ENCODE measurements around the gene SLC35E4. TPM values are rescaled to one million over a fixed set of nuclear protein-coding genes. Genes with fewer than 3 reads are reported as not detected.

Gene SLC35E4
- total and polyA plus RNA-seq, 9 of the 15 experiments (the other 6 are each of a cell fraction or from before 2014, with no cell fraction given): 0.06 to 2.3 (median 0.86) TPM; not detected in 1

GRCh38 chr22:30609260-30610185 is 26.1 kb upstream of the SLC35E4 start (continued):
- TF ChIP-seq, protein P1, sequence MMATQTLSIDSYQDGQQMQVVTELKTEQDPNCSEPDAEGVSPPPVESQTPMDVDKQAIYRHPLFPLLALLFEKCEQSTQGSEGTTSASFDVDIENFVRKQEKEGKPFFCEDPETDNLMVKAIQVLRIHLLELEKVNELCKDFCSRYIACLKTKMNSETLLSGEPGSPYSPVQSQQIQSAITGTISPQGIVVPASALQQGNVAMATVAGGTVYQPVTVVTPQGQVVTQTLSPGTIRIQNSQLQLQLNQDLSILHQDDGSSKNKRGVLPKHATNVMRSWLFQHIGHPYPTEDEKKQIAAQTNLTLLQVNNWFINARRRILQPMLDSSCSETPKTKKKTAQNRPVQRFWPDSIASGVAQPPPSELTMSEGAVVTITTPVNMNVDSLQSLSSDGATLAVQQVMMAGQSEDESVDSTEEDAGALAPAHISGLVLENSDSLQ (IDR thresholded peaks at IDR 0.05): peak; percentile 80
- TF ChIP-seq MYC (IDR thresholded peaks at IDR 0.05; ENCODE audit: low read depth, low read length) (peak; percentile 60; the same call in 1 of the 2 replicates), MYC (CRISPR knock-in tag; IDR thresholded peaks at IDR 0.05; ENCODE audit: borderline replicate concordance, low read depth) (no peak), ATF1 (CRISPR knock-in tag; IDR thresholded peaks at IDR 0.05) (no peak), ATF1 (tag; IDR thresholded peaks at IDR 0.05) (peak; percentile 46; the same call in 1 of the 2 replicates), ETV1 (tag; conservative IDR thresholded peaks at IDR 0.05; ENCODE audit: low read depth) (0 out of 2 replicates have a peak, but pooled peaks have one; percentile 24), HMG20A (CRISPR knock-in tag; conservative IDR thresholded peaks at IDR 0.05) (no peak), MEF2D (tag; conservative IDR thresholded peaks at IDR 0.05; ENCODE audit: low read depth) (peak; percentile 65; the same call in 1 of the 2 replicates), FOXK2 (conservative IDR thresholded peaks at IDR 0.05 in 1 of 2, IDR thresholded peaks at IDR 0.05 in 1 of 2; ENCODE audit: low read depth in 2 of 2) (0 out of 4 replicates have a peak, but pooled peaks of 1 of the 2 experiments have one; percentile 24), KLF1 (tag; IDR thresholded peaks at IDR 0.05) (no peak), POLR2A (conservative IDR thresholded peaks at IDR 0.05) (0 out of 2 replicates have a peak, but pooled peaks have one; percentile 50), SIN3A (IDR thresholded peaks at IDR 0.05; ENCODE audit: borderline replicate concordance in 2 of 2, control insufficient read depth in 1 of 2, low read depth in 2 of 2, low read length in 2 of 2) (peak in 1 of 2 experiments; percentile 31; a peak in 1 of 4 replicates), DMBX1 (CRISPR knock-in tag; IDR thresholded peaks at IDR 0.05; ENCODE audit: borderline replicate concordance) (0 out of 2 replicates have a peak, but pooled peaks have one; percentile 18), NR2C2 (CRISPR knock-in tag; IDR thresholded peaks at IDR 0.05) (no peak), NR2C2 (tag; IDR thresholded peaks at IDR 0.05) (peak; percentile 79), C11orf30 (IDR thresholded peaks at IDR 0.05; ENCODE audit: low read depth) (peak; percentile 95), MAX (CRISPR knock-in tag; IDR thresholded peaks at IDR 0.05) (peak; percentile 80; the same call in 1 of the 2 replicates), SOX6 (IDR thresholded peaks at IDR 0.05) (peak; percentile 22; the same call in 1 of the 2 replicates), SMARCE1 (IDR thresholded peaks at IDR 0.05) (peak; percentile 68), CBX2 (IDR thresholded peaks at IDR 0.05; ENCODE audit: insufficient read depth, low read length, poor library complexity, severe bottlenecking) (no peak), ZBTB1 (CRISPR knock-in tag; IDR thresholded peaks at IDR 0.05; ENCODE audit: borderline replicate concordance, low read depth) (0 out of 2 replicates have a peak, but pooled peaks have one; percentile 41)
- TF ChIP-seq, protein P2, sequence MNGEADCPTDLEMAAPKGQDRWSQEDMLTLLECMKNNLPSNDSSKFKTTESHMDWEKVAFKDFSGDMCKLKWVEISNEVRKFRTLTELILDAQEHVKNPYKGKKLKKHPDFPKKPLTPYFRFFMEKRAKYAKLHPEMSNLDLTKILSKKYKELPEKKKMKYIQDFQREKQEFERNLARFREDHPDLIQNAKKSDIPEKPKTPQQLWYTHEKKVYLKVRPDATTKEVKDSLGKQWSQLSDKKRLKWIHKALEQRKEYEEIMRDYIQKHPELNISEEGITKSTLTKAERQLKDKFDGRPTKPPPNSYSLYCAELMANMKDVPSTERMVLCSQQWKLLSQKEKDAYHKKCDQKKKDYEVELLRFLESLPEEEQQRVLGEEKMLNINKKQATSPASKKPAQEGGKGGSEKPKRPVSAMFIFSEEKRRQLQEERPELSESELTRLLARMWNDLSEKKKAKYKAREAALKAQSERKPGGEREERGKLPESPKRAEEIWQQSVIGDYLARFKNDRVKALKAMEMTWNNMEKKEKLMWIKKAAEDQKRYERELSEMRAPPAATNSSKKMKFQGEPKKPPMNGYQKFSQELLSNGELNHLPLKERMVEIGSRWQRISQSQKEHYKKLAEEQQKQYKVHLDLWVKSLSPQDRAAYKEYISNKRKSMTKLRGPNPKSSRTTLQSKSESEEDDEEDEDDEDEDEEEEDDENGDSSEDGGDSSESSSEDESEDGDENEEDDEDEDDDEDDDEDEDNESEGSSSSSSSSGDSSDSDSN (IDR thresholded peaks at IDR 0.05; ENCODE audit: borderline replicate concordance in 1 of 2, low read depth in 2 of 2, low read length in 2 of 2): peak in 1 of 2 experiments; percentile 60; a peak in 1 of 4 replicates
- TF ChIP-seq, protein P3, sequence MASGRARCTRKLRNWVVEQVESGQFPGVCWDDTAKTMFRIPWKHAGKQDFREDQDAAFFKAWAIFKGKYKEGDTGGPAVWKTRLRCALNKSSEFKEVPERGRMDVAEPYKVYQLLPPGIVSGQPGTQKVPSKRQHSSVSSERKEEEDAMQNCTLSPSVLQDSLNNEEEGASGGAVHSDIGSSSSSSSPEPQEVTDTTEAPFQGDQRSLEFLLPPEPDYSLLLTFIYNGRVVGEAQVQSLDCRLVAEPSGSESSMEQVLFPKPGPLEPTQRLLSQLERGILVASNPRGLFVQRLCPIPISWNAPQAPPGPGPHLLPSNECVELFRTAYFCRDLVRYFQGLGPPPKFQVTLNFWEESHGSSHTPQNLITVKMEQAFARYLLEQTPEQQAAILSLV (tag; IDR thresholded peaks at IDR 0.05): peak; percentile 31; the same call in 1 of the 2 replicates
